Esophagus squamous epithelium (tissue), 5 donors: ENCODE measurements around the gene CDKAL1. TPM values are rescaled to one million over a fixed set of nuclear protein-coding genes. Genes with fewer than 3 reads are reported as not detected.

Source experiments
- DNase-seq: peaks from one replicate; lab custom pipeline; 2025; lab: John Stamatoyannopoulos, UW
- H3K27ac ChIP-seq, 4 donors: fragments of 200-600 bp; sonication (generic); one replicate each; pipeline ENCODE4 v1.5.1; 2016 to 2019; ENCODE audit warnings: mild to moderate bottlenecking in 1 of 4
- H3K27me3 ChIP-seq, 4 donors: fragments of 200-600 bp; sonication (generic); 1 replicate in 3 of 4; 2 replicates in 1 of 4; pipeline versions ENCODE4 v1.5.1 to v1.6.0; 2017 to 2021; ENCODE audit warnings: antibody characterized with exemption in 1 of 4
- H3K36me3 ChIP-seq, 3 donors: fragments of 200-600 bp; sonication (generic); one replicate each; pipeline ENCODE4 v1.5.1; 2016 to 2019
- H3K4me1 ChIP-seq, 3 donors: fragments of 200-600 bp; sonication (generic); one replicate each; pipeline ENCODE4 v1.5.1; 2017 to 2019
- H3K4me3 ChIP-seq, 4 donors: fragments of 200-600 bp; sonication (generic); 1 replicate in 3 of 4; 2 replicates in 1 of 4; pipeline ENCODE4 v1.5.1; 2016 to 2019; ENCODE audit warnings: mild to moderate bottlenecking in 2 of 4, moderate library complexity in 1 of 4
- H3K9me3 ChIP-seq, 3 donors: fragments of 200-600 bp; sonication (generic); one replicate each; pipeline ENCODE4 v1.5.1; 2016 to 2019
- POLR2A ChIP-seq, 4 donors: fragments of 450-650 bp; IDR thresholded peaks; one replicate each; pipeline ENCODE4 v1.6.1; 2017; ENCODE audit warnings: antibody characterized with exemption in 4 of 4, mild to moderate bottlenecking in 4 of 4, moderate library complexity in 3 of 4
- WGBS, 2 donors: methylation state at CpG; one replicate each; pipeline ENCODE4 v1.1.5; 2018; 5-methylcytosine and 5-hydroxymethylcytosine counted together
- intact Hi-C: fragments of 100-400 bp; cut with DNase I; formaldehyde crosslinking; loops from one replicate; pipeline ENCODE4 v1.15.0; 2022
- total RNA-seq, 4 donors: library from RNA; depleted of rRNA; stranded (reverse); fragments of >200 nt; gene quantifications; one replicate each; pipeline ENCODE4 v1.1.0, GENCODE V29; 2016
- TF ChIP-seq, protein P1 (sequence below), 6 experiments: fragments of 450-650 bp in 4 of 6; fragments of 200-600 bp in 2 of 6; sonication (generic) in 2 of 6; IDR thresholded peaks; one replicate each; pipeline ENCODE4 v1.5.1; 2016 to 2019; ENCODE audit warnings: antibody characterized with exemption in 6 of 6, mild to moderate bottlenecking in 4 of 6, moderate library complexity in 4 of 6
- donor health status: DM: yes; HTN: yes; CAD: no.

CDKAL1 gene
- total RNA-seq, 4 donors from 2014 or later: 6.5 to 13.0 (median 10.7) TPM

DNA sequence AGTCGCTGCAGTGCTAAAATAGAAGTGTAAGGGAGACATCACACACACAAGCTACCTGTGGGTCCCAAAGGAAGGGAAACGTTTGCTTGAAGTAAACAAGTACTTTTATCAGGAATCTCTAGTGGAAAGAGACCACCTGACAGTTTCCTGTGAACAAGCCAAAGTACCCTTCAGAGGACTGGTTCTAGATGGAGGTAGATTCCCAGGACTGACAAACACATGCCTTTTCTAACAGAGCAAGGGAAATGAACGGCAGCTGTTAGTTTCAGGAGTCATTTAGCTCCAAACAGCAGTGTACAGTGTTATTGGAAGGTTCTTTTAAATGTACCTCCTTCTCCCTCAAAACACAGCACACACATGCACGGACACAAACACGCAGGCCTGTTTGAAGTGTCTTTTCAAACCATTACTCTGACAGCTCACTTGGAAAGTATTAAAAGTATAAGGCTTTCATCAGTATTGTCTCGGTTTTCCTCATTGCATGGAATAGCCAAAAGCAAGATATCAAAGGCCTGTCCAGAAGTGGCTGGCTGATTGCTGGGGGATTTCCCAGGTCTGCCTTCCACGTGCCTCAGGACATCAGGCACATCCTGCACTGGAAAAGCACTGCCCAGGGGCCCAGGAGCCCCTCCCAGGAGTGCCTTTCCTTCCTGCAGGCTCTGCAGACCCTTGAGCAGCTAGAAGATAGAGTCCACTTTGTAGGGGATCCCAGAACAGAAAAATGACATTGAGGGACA, 666.0 kb downstream of the CDKAL1 start:
- Histone ChIP-seq H3K36me3 (peaks cover 0 to 8% (median 0%) of the 10 kb centered on the region in 3 donors), H3K27ac (no peak overlapping the region), H3K9me3 (no peaks in the 10 kb centered on the region), H3K27me3 (no peaks in the 10 kb centered on the region), H3K4me3 (no peak overlapping the region), H3K4me1 (peaks cover 0 to 4% (median 4%) of the 10 kb centered on the region in 3 donors)
- TF ChIP-seq, protein P1, sequence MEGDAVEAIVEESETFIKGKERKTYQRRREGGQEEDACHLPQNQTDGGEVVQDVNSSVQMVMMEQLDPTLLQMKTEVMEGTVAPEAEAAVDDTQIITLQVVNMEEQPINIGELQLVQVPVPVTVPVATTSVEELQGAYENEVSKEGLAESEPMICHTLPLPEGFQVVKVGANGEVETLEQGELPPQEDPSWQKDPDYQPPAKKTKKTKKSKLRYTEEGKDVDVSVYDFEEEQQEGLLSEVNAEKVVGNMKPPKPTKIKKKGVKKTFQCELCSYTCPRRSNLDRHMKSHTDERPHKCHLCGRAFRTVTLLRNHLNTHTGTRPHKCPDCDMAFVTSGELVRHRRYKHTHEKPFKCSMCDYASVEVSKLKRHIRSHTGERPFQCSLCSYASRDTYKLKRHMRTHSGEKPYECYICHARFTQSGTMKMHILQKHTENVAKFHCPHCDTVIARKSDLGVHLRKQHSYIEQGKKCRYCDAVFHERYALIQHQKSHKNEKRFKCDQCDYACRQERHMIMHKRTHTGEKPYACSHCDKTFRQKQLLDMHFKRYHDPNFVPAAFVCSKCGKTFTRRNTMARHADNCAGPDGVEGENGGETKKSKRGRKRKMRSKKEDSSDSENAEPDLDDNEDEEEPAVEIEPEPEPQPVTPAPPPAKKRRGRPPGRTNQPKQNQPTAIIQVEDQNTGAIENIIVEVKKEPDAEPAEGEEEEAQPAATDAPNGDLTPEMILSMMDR (IDR thresholded peaks at IDR 0.05): no peak
- TF ChIP-seq POLR2A (IDR thresholded peaks at IDR 0.05): no peak
- whole genome bisulfite sequencing, 2 donors: 38 to 46% methylated on average over 7 of the region's 7 CpGs
- no peak for DNase-seq
- intact Hi-C loops: no loop called here

DNA sequence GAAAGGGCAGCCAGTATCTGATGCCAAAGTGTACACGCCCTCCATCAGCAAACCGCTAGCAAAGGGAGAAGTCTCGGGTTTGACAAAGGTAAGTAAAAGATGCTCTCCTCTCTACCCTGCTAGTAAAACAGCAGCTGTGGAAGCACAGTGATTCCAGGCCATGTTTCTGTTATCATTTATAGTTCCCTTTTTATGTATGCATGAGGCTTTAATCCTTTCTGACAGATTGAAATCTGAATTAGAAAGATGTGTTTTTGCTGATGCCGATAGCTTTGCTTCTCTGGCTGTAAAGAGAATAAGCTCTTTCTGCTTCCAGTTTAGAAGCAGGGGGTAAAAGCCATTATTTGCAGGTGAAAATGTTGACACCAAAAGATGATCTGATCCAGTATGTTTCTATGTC, 666.9 kb downstream of the CDKAL1 start:
- TF ChIP-seq POLR2A (IDR thresholded peaks at IDR 0.05): no peak
- Histone ChIP-seq H3K36me3 (peaks cover 0 to 8% (median 0%) of the 10 kb centered on the region in 3 donors), H3K9me3 (no peaks in the 10 kb centered on the region), H3K4me3 (no peak overlapping the region), H3K4me1 (peaks cover 0 to 4% (median 4%) of the 10 kb centered on the region in 3 donors), H3K27ac (no peak overlapping the region), H3K27me3 (no peaks in the 10 kb centered on the region)
- WGBS, 2 donors: 53 to 68% methylated on average over 4 of the region's 4 CpGs
- DNase-seq: no peak
- intact Hi-C loops: no loop called here

DNA sequence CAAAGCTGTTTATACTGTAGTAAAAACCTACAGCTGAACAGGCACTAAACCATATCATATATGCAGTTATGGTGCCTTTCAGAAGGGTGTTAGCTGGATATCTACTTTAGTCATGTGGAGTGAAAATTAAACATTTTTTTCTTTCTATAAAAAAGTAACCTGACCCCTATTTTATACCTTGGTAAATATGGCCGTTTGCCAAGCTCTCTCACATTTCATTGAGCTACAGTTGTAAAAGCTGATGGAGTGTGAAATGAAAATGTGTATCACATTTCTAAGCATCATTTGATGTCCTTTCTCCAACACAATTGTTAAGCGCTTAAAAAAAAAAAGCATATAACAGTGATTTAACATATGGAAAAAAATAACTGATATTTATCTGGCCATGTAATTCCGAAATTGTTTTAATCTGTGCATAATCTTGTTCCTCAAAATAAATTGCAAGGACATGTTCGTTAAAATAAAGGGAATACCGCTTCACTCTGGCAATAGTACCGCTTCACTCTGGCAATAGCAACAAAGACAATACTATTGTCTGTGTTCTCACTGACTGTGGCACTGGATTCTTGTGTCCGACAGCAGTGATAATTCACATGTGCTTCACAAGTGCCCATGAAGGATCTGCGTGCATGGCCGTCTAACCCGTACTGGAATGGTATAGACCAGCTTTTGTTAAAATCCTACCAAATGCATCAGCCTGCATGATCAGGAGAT, 667.5 kb downstream of the CDKAL1 start:
- H3K27me3 ChIP-seq: no peaks in the 10 kb centered on the region
- H3K4me1 ChIP-seq: peaks cover 0 to 4% (median 4%) of the 10 kb centered on the region in 3 donors
- TF ChIP-seq POLR2A (IDR thresholded peaks at IDR 0.05): no peak
- TF ChIP-seq, protein P1 (IDR thresholded peaks at IDR 0.05): no peak
- intact Hi-C loops: no loop called here
- no peak overlapping the region for H3K27ac ChIP-seq
- H3K9me3 ChIP-seq: no peaks in the 10 kb centered on the region
- H3K36me3 ChIP-seq: peaks cover 0 to 8% (median 0%) of the 10 kb centered on the region in 3 donors
- no peak for DNase-seq
- WGBS, 2 donors: 77 to 86% methylated on average over 10 of the region's 10 CpGs
- no peak overlapping the region for H3K4me3 ChIP-seq

DNA sequence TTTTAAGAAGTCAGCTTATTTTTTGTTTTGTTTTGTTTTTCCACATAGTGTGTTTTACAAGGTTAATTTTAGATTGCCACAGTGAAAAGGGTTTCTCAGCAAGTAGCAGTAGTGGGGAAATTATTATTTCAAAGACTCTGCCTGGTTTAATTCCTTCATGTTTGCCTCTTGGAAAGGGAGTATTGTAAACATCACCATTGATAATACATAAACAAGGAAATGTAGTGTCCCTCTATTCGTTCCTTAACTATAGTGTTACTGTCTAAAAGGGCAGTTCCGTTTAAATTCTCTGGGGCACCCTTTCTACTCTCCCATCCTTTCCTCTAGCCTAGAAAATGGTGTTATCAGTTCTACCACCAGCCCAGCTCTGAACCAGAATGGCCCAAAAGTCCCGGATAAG, 668.3 kb downstream of the CDKAL1 start:
- intact Hi-C loops: no loop called here

DNA sequence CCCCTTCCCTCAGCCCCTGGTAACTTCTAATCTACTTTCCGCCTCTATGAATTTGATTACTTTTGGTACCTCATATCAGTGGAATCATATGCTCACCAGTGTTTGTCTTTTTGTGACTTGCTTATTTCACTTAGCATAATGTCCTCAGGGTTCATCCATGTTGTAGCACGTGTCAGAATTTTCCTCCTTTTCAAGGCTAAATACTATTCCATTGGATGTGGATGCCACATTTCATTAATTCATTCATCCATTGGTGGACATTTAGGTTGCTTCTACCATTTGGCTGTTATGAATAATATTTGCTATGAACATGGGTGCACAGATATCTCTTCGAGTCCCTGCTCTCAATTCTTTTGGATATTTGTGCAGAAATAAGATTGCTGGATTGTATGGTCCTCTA, 670.7 kb downstream of the CDKAL1 start:
- no peak overlapping the region for H3K4me3 ChIP-seq
- peaks cover 0 to 10% (median 0%) of the 10 kb centered on the region in 3 donors for H3K36me3 ChIP-seq
- peaks cover 0 to 4% (median 3%) of the 10 kb centered on the region in 3 donors for H3K4me1 ChIP-seq
- no peak overlapping the region for H3K27ac ChIP-seq
- H3K27me3 ChIP-seq: no peaks in the 10 kb centered on the region
- 60 to 83% methylated on average over 3 of the region's 3 CpGs for WGBS, 2 donors
- no peaks in the 10 kb centered on the region for H3K9me3 ChIP-seq
- no peak for DNase-seq
- intact Hi-C loops: no loop called here
- no peak for TF ChIP-seq POLR2A (IDR thresholded peaks at IDR 0.05)
- TF ChIP-seq, protein P1 (IDR thresholded peaks at IDR 0.05): no peak

More for the DNA sequence above, 668.3 kb downstream of the CDKAL1 start:
- H3K4me1 ChIP-seq: peaks cover 0 to 4% (median 4%) of the 10 kb centered on the region in 3 donors
- peaks cover 0 to 8% (median 0%) of the 10 kb centered on the region in 3 donors for H3K36me3 ChIP-seq
- DNase-seq: no peak
- no peak overlapping the region for H3K4me3 ChIP-seq
- WGBS, 2 donors: 82 to 88% methylated on average over 3 of the region's 3 CpGs
- no peaks in the 10 kb centered on the region for H3K27me3 ChIP-seq
- H3K27ac ChIP-seq: no peak overlapping the region
- H3K9me3 ChIP-seq: no peaks in the 10 kb centered on the region
- TF ChIP-seq, protein P1 (IDR thresholded peaks at IDR 0.05): no peak
- no peak for TF ChIP-seq POLR2A (IDR thresholded peaks at IDR 0.05)
